Calu3 (cell line): ENCODE data around the gene MALL. TPM values are rescaled to one million over a fixed set of nuclear protein-coding genes. Genes with fewer than 3 reads are reported as not detected.
A peak's percentile ranks its signal among the peaks of the same experiment; 100 is the strongest.
"Not testable (repeated sequence)": the region's sequence is repeated elsewhere in the genome, so short reads cannot be mapped to it uniquely, and the experiment has no call there.

Source experiments
- BruUV-seq: library from RNA; stranded (reverse); fragments of 400-500 nt; replicated peaks from 2 replicates; lab custom pipeline; 2021; lab: Mats Ljungman, UMichigan
- CTCF ChIA-PET: fragments of 300-600 bp; sonication (Branson Sonifier 250); formaldehyde crosslinking; loops from one replicate; lab custom pipeline; 2022; ENCODE audit warnings: antibody characterized with exemption; lab: Charles Lee
- DNase-seq: peaks from one replicate; pipeline ENCODE4 v3.0.0; 2022
- H3K27ac Mint-ChIP-seq: one replicate; pipeline ENCODE4 v1.8.0; 2022; ENCODE audit warnings: mixed read lengths; ENCODE audit not compliant: unreplicated experiment
- H3K27me3 Mint-ChIP-seq: one replicate; pipeline ENCODE4 v1.8.0; 2022; ENCODE audit warnings: mixed read lengths; ENCODE audit not compliant: unreplicated experiment
- H3K36me3 Mint-ChIP-seq: one replicate; pipeline ENCODE4 v1.8.0; 2022; ENCODE audit warnings: mild to moderate bottlenecking, moderate library complexity, mixed read lengths; ENCODE audit not compliant: insufficient read depth, unreplicated experiment
- H3K4me1 Mint-ChIP-seq: one replicate; pipeline ENCODE4 v1.8.0; 2022; ENCODE audit warnings: mild to moderate bottlenecking, low read depth, mixed read lengths; ENCODE audit not compliant: unreplicated experiment
- H3K4me3 Mint-ChIP-seq: one replicate; pipeline ENCODE4 v1.8.0; 2022; ENCODE audit warnings: mild to moderate bottlenecking, low read depth, moderate library complexity, mixed read lengths; ENCODE audit not compliant: unreplicated experiment
- H3K9me3 Mint-ChIP-seq: one replicate; pipeline ENCODE4 v1.8.0; 2022; ENCODE audit warnings: low read depth, mixed read lengths; ENCODE audit not compliant: unreplicated experiment
- intact Hi-C: fragments of 100-400 bp; cut with micrococcal nuclease; formaldehyde crosslinking; loops from one replicate; pipeline ENCODE4 v1.10.0; 2022; ENCODE audit not compliant: unreplicated experiment
- total RNA-seq: library from RNA; stranded (reverse); gene quantifications from 2 replicates; pipeline ENCODE4 v1.2.3, GENCODE V29; 2022

MALL gene
- total RNA-seq, 1 experiment from 2014 or later, result 51.5 TPM

DNA sequence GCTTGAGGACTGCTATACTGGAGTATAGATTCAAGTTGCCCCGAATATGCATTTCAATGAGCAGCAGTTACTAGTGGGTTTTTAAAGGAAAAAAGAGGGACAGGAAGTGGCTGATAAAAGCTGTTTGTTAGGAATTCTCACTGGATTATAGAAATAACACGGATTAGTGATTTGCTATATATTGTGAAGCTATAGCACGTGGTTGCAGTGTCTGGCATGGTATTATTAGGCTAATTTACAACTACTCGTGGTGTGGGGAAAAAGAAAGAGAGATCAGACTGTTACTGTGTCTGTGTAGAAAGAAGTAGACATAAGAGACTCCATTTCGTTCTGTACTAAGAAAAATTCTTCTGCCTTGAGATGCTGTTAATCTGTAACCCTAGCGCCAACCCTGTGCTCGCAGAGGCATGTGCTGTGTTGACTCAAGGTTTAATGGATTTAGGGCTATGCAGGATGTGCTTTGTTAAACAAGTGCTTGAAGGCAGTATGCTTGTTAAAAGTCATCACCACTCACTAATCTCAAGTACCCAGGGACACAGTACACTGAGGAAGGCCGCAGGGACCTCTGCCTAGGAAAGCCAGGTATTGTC lies 59.7 kb downstream of the MALL start:
- H3K27me3 Mint-ChIP-seq, H3K27ac Mint-ChIP-seq, H3K4me3 Mint-ChIP-seq, DNase-seq, H3K4me1 Mint-ChIP-seq, BruUV-seq, CTCF ChIA-PET, intact Hi-C loops, H3K9me3 Mint-ChIP-seq, H3K36me3 Mint-ChIP-seq: not testable (repeated sequence)

DNA sequence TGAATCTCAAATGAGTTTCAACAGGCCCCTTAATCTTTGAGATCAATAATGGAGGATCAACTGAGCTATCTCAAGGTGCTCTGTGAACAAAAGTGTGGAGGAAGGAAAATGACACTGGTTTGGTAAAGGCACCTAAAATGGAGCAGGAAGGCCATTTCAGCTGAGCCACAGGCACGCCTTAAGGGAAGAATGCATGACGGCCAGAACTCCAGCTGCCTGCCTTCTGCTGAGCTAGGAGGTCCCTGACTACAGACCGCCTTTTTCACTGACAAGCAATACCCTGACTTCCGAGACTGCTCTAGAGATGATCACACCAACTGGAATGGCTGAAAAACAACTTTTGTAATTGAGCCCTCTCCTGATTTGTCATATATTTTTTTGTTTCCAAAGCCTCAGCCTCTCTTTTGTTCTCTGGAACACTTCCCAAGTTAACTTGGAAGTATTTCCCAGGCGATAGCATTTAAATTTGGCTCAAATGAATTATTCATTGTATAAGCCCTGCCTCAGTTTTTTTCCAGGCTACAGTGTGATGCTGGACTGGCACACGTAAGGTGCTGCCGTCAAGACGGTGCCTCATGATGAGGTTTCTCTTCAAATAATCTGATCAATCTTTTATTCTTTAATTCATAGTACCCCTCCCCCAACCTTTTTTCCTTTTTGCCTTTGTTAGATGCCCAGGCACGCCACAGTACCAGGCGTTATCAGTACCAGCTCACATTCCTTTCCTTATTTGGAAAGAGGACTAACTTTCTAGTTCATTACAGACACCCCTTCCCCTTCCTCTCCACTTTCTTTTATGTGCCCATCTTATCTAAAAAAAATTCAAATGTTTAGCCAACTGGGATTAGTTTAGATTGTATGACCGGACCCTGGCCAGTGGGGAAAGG lies 60.9 kb downstream of the MALL start:
- TSS peak; percentile 93 for BruUV-seq
- H3K4me1 Mint-ChIP-seq, H3K36me3 Mint-ChIP-seq, intact Hi-C loops, H3K9me3 Mint-ChIP-seq, H3K4me3 Mint-ChIP-seq, H3K27me3 Mint-ChIP-seq, CTCF ChIA-PET: not testable (repeated sequence)
- peak; percentile 56 for DNase-seq
- peak overlapping the region; percentile 71 for H3K27ac Mint-ChIP-seq

- H3K9me3 Mint-ChIP-seq, BruUV-seq, H3K27me3 Mint-ChIP-seq, H3K4me1 Mint-ChIP-seq, H3K27ac Mint-ChIP-seq, DNase-seq, intact Hi-C loops, H3K4me3 Mint-ChIP-seq, H3K36me3 Mint-ChIP-seq, CTCF ChIA-PET: not testable (repeated sequence)
Measured at GRCh38 chr2:110053688-110054087, 61.9 kb downstream of the MALL start.

GRCh38 chr2:110052166-110052565 lies 63.5 kb downstream of the MALL start:
- not testable (repeated sequence) for BruUV-seq

DNA sequence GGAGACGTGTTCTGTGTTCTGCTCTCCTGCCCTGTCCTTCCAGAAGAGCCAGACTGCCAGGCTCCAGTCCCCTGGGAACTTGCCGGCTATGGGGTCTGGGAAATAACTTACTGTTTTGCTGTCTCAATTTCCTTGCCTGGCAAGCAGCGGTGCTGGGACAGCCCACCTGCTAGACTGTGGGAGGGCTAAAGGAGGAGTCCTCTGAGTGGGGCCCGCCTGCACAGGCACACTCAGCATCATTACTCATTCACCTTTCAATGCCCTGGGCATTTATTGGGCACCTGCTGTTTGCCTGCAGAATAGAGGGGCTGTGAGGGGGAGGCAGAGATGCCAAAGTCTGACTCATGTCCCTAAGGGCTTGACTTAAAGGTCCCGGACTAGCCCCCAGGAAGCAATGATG lies 65.4 kb downstream of the MALL start:
- CTCF ChIA-PET, H3K4me1 Mint-ChIP-seq, BruUV-seq, H3K4me3 Mint-ChIP-seq, H3K9me3 Mint-ChIP-seq, intact Hi-C loops, H3K36me3 Mint-ChIP-seq, H3K27me3 Mint-ChIP-seq, DNase-seq, H3K27ac Mint-ChIP-seq: not testable (repeated sequence)

More at GRCh38 chr2:110052166-110052565, 63.5 kb downstream of the MALL start:
- H3K9me3 Mint-ChIP-seq, H3K36me3 Mint-ChIP-seq, H3K27ac Mint-ChIP-seq, CTCF ChIA-PET, H3K27me3 Mint-ChIP-seq, intact Hi-C loops, H3K4me1 Mint-ChIP-seq, H3K4me3 Mint-ChIP-seq, DNase-seq: not testable (repeated sequence)

DNA sequence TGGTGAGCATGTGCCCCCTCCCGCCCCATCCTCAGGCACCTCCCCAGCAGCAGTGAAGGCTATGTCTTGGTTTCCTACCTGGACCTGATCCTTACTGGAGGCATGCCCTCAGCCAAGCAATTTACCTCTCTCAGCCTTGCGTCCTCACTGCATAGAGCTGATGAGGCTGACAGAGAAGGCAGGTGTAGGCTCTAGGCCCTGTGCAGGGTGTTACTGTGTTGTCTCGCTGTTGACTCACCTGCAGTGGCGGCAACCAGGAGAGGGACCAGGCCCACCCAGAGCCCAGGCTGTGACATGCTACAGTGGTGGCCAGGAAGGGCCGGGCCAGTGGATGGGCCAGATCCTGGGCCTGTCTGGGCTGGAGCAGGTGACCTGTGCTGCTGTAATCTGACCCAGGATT lies 65.9 kb downstream of the MALL start:
- intact Hi-C loops, CTCF ChIA-PET, DNase-seq, H3K27ac Mint-ChIP-seq, H3K9me3 Mint-ChIP-seq, H3K4me3 Mint-ChIP-seq, H3K27me3 Mint-ChIP-seq, H3K4me1 Mint-ChIP-seq, H3K36me3 Mint-ChIP-seq, BruUV-seq: not testable (repeated sequence)

- H3K4me3 Mint-ChIP-seq, CTCF ChIA-PET, BruUV-seq, DNase-seq, H3K9me3 Mint-ChIP-seq, intact Hi-C loops, H3K27me3 Mint-ChIP-seq, H3K4me1 Mint-ChIP-seq, H3K36me3 Mint-ChIP-seq, H3K27ac Mint-ChIP-seq: not testable (repeated sequence)
Measured at GRCh38 chr2:110048255-110049197, 67.1 kb downstream of the MALL start.

- CTCF ChIA-PET, H3K36me3 Mint-ChIP-seq, intact Hi-C loops, H3K27me3 Mint-ChIP-seq, H3K27ac Mint-ChIP-seq, BruUV-seq, H3K4me1 Mint-ChIP-seq, H3K4me3 Mint-ChIP-seq, DNase-seq, H3K9me3 Mint-ChIP-seq: not testable (repeated sequence)
Measured at GRCh38 chr2:110047225-110047624, 68.4 kb downstream of the MALL start.

DNA sequence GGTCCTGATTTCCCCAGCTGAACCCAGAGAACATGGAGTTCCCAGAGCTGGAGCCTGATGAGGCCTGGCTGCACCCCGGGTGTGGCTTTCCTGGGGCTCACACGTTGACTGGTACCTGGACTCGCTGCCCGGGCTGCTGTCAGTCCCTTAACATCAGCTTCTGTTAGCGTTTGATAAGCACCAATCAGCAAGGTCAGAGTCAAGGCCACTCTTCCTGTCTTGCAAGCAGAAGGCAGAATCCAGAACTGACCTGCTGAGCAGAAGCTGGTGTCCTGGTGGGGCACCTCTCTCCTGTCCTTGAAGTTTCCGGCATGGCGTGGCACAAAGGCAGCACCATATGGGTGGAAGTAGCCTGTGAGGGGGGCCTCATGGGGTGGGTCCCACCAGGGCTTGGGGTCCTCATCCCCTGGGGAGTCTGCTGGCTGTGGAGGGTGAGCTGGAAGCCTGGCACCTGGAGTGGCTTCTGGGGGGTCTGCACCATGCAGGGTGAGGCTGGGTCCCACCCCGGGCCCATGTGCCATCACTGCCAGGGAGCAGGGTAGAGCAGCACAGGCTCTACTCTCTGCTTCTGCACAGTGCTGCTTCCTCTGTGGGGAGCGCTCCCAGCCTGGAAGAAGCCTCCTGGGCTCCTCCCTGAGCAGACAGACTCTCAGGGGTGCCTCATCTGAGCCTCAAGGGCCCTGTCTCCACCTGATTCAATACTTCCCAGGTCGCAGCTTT lies 73.5 kb downstream of the MALL start:
- intact Hi-C loops, H3K27ac Mint-ChIP-seq, CTCF ChIA-PET, H3K36me3 Mint-ChIP-seq, H3K27me3 Mint-ChIP-seq, BruUV-seq, H3K4me3 Mint-ChIP-seq, H3K9me3 Mint-ChIP-seq, DNase-seq, H3K4me1 Mint-ChIP-seq: not testable (repeated sequence)
